ENCODE data around the gene RPS21.
"Not testable (repeated sequence)": the region's sequence is repeated elsewhere in the genome, so short reads cannot be mapped to it uniquely, and the experiment has no call there.

RPS21 gene

GRCh38 chr20:62412194-62413024 is 25.5 kb downstream of the RPS21 start:
- DNase-seq = no peak

DNA sequence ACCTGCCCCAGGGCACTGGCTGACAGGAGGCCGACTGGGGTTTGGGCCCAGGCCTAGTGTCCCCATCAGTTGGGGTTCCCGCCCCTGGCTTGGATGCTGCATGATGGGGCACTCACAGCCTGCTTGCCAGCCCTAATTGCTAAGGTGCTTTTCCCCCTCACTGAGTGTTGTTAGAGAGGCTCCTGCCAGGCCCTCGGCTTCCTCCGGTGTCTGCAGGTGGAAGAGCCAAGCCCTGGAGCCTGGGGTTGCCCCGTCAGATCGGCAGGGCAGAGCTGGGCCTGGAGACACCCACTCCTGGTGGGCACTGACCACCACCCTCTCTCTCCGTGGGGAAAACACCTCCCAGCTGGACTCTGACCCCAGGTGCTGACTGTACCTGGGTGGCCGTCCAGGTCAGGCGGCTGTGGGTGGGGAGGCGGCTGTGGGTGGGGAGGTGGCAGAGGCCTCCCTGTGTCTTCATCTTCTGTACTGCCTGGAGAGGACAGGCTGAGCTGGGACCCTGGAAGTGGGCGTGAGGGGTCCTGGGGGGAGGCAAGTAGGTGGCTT is 26.2 kb downstream of the RPS21 start:
- DNase-seq = no peak

DNA sequence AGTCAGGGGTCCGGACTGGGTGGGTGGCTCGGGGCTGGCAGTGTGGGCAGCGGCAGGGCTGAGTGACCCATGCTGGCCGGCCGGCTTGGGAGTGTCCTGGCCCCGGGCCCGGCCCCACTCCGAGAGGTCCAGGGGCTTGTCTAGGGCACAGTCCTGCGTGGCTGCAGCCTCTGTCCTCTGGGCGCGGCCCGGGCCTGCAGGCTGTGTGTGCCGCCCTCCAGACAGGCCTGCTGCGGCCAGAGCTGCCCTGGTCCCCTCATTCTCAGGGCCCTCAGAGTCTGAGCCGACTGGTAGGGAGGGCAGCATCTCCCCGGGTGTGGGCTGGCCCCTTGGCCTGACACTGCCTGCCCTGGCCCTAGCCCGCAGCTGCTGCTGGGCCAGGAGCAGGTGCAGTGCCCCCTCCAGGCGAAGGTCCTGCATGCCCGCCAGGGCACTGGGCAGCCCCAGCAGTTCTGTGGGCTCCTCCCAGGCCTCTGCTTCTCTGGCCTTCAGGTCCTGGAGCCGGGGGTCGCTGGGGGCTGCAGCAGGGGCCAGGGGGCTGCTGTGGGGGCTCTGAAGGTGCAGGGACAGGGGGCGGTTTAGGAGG is 27.1 kb downstream of the RPS21 start:
- DNase-seq = no peak

DNA sequence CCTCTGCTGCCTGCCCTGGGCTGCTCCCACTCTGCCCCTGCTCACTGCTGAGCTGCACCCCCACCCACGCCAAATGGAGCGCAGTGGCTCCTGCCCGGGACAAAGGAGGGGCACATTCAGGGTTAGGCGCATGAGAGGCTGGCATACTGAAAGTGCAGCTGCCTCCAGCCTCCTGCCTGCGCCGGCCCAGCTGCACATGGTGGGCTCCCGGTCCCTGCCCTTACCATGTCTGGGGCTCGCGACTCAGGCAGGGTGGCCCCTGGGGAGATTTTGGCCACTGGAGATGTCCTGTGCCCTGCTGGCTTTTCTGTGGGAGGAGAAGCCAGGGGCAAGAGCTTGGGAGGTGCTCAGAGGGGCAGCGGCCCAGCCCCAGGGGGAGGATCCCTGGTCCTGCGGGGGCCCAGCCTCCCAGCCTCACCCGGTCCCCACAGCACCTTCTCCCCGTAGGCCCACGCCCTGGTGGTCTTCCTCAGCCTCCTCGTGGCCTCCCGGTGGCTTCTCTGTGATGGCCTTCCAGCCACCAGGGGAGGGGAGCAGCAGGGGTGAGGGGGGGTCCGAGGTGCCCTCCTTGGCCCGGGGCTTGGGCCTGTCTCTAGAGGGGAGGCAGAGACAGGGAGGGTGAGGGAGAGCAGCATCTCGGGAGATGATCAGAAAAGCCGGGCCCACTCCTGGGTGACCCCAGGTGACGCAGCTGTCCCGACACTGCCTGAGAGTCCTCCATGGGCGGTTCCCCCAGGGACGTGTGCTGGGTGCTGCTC is 28.6 kb downstream of the RPS21 start:
- no peak for DNase-seq

DNA sequence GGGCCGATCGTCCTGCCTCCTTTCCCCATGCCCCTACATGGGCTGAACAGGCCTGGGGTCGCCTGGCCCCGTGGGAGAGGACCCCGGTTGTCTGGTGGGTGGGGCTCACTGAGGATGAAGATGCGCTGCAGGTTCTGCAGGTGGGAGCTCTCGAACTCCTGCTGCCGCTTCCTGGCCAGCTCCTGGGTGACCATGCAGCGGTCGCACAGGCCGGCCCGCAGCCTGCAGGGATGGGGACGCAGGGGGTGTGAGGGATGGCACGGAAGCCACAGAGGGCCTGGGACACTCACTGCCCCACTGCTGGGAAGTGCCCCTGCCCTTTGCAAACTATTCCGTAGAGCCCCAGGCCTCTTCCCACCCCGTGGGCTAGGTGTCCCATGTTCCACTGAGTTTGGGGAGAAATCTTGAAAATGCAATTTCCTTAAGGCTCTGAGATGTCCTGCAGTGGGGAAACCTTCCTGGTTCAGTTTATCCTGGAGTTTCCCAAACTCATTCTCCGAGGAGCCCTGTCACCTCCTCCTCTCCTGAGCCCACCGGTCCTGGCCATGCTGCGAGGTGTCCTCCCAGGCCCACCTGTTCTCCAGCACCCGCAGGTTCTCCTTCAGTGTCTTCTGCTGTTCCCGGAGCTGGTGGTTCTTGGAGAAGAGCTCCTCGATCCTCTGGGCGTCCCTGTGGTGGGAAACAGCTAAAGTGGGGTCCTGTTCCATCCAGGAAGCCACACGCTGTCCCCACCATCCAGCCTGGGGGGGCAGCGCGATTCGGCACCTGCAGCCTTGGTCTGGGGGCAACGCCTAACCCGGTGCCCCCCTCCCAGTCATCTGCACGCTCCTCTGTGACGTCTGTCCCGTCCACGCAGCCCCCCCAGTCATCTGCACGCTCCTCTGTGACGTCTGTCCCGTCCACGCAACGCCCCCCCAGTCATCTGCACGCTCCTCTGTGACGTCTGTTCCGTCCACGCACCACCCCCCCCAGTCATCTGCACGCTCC is 30.0 kb downstream of the RPS21 start:
- DNase-seq = no peak

DNA sequence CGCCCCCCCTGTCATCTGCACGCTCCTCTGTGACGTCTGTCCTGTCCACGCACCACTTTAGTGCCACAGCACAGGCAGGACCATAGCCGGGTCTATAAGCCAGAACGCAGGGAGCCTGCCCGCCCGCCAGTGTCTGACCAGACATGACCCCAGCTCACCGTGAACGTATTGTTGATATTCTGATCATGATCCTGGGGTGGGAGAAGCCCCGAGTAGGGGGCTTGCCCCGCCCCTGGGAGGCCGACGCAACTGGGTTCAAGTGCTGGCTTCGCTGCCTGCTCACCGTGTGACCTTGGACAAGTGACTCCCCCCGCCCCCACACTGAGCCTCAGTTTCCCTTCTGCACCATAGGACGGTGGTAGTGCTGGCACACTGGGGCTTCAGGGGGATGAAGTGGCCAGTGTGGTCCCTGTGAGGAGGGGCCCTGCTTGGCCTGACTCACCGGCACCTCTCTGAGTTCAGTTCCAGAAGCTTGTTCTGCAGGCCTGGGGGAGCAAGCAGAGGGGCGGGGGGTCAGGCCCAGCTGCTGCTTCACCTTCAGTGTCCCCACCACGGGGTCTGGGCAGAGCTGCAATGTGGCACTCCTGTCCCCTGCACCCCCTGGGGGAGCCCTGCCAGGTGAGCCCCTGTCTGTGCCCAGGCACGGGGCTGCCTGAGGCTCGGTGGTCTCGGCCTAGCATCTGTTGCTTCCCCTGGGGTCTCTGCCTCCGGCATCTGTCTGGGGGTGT is 31.2 kb downstream of the RPS21 start:
- DNase-seq = no peak

DNA sequence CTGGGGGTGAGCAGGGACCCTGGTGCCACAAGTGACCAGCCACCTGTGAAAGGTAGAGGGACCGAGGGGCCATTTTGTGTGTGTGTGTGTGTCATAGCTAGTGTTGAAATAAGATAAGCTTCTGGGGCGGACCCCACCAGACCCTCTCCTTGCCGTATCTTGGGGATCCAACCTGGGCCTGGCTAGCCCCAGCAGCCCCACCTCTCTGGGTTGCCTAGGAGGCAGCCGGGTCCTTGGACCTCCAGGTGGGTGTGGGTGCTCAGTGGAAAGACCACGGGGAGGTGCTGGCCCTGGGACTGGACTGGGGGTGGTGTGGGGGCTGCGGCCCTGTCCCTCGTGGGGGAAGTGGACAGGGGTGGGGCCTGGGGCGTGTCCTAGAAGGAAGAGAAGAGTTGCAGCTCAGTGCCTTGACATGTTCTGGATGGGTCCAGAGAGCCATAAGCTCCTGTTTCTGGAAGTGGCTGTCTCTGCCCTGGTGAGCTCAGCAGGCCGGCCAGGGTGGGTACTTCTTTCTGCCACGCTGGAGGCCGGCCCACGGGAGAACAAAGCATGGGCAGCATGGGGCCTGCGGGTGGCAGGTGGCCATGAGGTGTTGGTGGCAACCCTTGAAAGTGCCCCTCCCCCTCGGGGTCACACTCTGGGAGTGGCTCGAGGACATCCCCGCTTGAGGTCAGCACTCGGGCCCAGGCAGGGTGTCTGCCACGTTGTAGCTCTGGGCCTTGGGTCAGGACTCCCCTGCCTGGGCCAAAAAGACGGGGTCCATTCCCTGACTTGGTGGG is 32.0 kb downstream of the RPS21 start:
- DNase-seq = no peak

DNA sequence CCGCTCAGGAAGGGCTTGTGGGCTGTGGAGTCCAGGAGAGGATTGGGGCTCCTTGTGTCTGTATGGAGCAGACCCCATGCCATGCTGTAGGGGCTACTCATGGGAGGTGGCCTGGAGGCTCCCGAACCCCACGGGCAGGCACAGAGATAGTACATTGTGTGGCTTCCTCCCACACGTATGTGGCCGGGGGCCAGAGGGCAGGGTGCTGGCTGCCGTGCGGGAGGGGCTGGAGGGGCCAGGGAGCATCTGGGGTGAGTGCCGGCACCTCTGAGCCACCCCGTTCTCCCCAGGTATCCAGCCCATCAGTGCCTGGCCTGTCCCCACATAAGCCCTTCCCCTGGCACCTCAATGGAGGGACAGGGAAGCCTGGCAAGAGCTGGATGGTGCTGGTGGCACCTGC is 32.9 kb downstream of the RPS21 start:
- no peak for DNase-seq

- DNase-seq = no peak
Measured at GRCh38 chr20:62420846-62421715, 34.2 kb downstream of the RPS21 start.

DNA sequence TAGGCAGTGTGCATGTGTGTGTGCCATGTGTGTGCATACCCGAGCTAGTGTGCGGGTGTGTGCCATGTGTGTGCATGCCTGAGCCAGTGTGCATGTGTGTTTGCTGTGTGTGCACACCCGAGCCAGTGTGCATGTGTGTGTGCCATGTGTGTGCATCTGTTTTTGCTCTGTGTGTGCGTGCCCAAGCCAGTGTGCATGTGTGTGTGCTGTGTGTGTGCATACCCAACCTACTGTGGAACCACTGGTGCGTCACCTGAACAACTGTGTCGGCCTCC is 34.8 kb downstream of the RPS21 start:
- no peak for DNase-seq

DNA sequence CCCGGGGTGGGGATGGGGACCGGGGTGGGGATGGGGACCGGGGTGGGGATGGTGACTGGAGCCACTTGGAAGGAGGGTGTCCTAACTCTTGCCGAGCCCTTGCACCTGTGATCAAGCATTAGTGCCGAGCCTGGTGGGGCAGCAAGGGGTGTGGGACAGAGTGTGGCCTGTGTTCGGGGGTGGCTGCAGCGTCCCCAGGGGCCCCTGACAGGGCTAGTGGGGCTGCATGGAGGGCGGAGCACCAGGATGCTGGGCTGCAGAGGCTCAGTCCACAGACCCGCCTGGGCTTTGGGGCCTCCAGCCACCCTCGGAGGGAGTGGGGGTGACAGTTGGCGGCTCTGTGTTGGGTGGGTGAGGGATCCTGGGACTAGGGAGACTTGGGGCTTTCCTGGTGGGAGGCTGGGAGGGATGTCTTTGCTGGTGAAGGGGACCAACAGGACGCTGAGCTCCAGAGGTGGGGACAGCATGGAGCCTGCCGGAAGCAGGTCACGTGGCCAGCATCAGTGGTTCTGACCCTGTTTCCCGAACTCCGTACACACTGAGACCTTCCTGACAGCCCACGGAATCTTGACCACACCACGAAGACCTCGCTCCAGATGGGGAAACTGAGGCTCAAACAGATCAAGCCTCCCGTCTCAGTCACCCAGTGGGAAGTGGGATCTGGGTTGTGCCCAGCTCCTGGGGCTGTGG is 35.9 kb downstream of the RPS21 start:
- no peak for DNase-seq

DNA sequence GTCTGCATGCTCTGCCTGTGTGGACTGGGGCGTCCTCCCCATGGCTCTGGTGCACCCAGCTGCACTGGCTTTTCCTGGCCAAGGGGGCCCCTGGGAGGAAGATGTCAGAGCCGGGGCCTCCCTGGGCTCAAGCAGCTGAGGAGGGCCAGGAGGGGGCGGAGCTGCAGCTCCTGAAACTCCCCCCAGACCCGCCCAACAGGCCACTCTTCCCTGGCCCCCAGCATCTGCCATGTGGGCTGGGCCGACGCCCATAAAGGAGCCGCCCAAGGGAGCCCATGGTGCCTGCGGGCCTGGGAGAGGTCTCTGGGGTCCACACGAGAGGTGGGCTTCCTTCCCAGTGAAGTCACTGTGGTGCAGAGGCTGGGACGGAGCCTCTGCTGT is 36.4 kb downstream of the RPS21 start:
- no peak for DNase-seq

- no peak for DNase-seq
Measured at GRCh38 chr20:62424249-62425107, 37.6 kb downstream of the RPS21 start.

- no peak for DNase-seq
Measured at GRCh38 chr20:62425281-62426058, 38.6 kb downstream of the RPS21 start.

GRCh38 chr20:62426059-62426348 is 39.1 kb downstream of the RPS21 start:
- not testable (repeated sequence) for DNase-seq

GRCh38 chr20:62426699-62427131 is 39.8 kb downstream of the RPS21 start:
- no peak for DNase-seq

- no peak for DNase-seq
Measured at GRCh38 chr20:62427172-62428001, 40.5 kb downstream of the RPS21 start, which contains the start of gene RBBP8NL. Gene RBBP8NL, minus strand, starts transcription at chr20:62427539. Its CDS starts 7,892 bp downstream, at chr20:62419647.
